ENCODE data around the gene MAPK10. TPM values are rescaled to one million over a fixed set of nuclear protein-coding genes. Genes with fewer than 3 reads are reported as not detected.

The MAPK10 gene
- total and polyA plus RNA-seq, 2 of the 8 experiments (the other 6 are each of a cell fraction or from before 2014, with no cell fraction given): 2.5 to 3.1 TPM

DNA sequence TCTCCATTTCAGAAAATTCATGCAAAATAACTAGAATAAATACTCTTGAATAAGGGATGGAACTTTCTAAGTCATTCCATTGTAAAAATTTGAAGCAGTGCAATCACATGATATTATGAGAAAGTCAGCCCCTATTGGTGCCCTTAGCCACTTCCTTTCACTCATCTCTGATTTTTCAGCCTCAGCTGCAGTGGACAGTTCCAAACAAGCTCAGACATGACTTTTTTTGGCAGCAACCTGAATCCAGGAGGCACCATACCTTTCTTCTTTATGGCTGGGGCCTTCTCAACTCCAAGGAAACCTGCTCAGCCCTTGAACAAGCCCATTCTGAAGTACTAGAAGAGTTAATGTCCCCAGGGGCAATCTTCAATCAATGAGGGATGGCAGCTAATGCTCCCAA, 40.5 kb downstream of the MAPK10 start:
- CTCF ChIA-PET (ENCODE audit: partially characterized antibody): no interaction called here
- TF ChIP-seq TEAD4 (IDR thresholded peaks at IDR 0.05; ENCODE audit: low read depth, low read length) (no peak), EP300 (IDR thresholded peaks at IDR 0.05; ENCODE audit: borderline replicate concordance in 1 of 2, low read depth in 2 of 2, low read length in 2 of 2) (no peak), POLR2A (IDR thresholded peaks at IDR 0.05; ENCODE audit: control extremely low read depth in 1 of 2, low read depth in 2 of 2, low read length in 2 of 2) (no peak), TBP (IDR thresholded peaks at IDR 0.05; ENCODE audit: low read depth, low read length) (no peak), CBX5 (IDR thresholded peaks at IDR 0.05; ENCODE audit: low read depth, low read length) (no peak), SP2 (IDR thresholded peaks at IDR 0.05; ENCODE audit: low read length) (no peak)

More for the DNA sequence above, 40.5 kb downstream of the MAPK10 start:
- Histone ChIP-seq H3K4me2 (ENCODE audit: insufficient read depth in 1 of 2, low read depth in 2 of 2, low read length in 2 of 2) (no peak overlapping the region), H2BK12ac (ENCODE audit: low read depth, low read length) (no peak overlapping the region), H3K27me3 (replicated peaks in 1 of 4; ENCODE audit: control insufficient read depth in 3 of 4, extremely low read depth in 1 of 4, insufficient read depth in 3 of 4, low read length in 3 of 4) (no peaks in the 10 kb centered on the region), H2AFZ (ENCODE audit: low read length) (no peak overlapping the region; the same call in 1 of the 2 replicates), H3K9me3 (ENCODE audit: insufficient read depth in 2 of 2, low read depth in 1 of 2, low read length in 1 of 2) (no peaks in the 10 kb centered on the region), H4K20me1 (replicated peaks in 1 of 2; ENCODE audit: control insufficient read depth in 1 of 2, insufficient read depth in 2 of 2, low read length in 2 of 2) (no peaks in the 10 kb centered on the region), H3K23me2 (ENCODE audit: low read depth, low read length) (no peaks in the 10 kb centered on the region), H3K23ac (ENCODE audit: insufficient read length) (no peak overlapping the region), H3K36me3 (ENCODE audit: control insufficient read depth in 2 of 4, insufficient read depth in 4 of 4, low read length in 3 of 4) (no peaks in the 10 kb centered on the region), H4K5ac (ENCODE audit: insufficient read length, low read depth, low read length) (no peak overlapping the region), H3K4ac (replicated peaks; ENCODE audit: insufficient read length, low read depth, low read length) (no peak overlapping the region), H2BK120ac (replicated peaks; ENCODE audit: low read depth, low read length) (no peak overlapping the region), H3K79me2 (ENCODE audit: control insufficient read depth in 1 of 2, insufficient read depth in 2 of 2, low read length in 2 of 2) (no peaks in the 10 kb centered on the region), H2BK20ac (ENCODE audit: low read length) (no peak overlapping the region), H3K14ac (ENCODE audit: insufficient read length) (no peak overlapping the region), H3K4me3 (ENCODE audit: extremely low read depth in 1 of 4, insufficient read depth in 2 of 4, low read depth in 3 of 4, low read length in 4 of 4) (no peak overlapping the region), H2BK15ac (ENCODE audit: low read length) (no peak overlapping the region), H3K4me1 (replicated peaks in 1 of 4; ENCODE audit: control insufficient read depth in 3 of 4, insufficient read depth in 4 of 4, low read length in 3 of 4) (no peaks in the 10 kb centered on the region), H4K8ac (ENCODE audit: extremely low read depth, insufficient read depth, low read length) (no peak overlapping the region), H3K56ac (replicated peaks; ENCODE audit: insufficient read length, low read depth, low read length) (no peak overlapping the region), H4K91ac (replicated peaks; ENCODE audit: insufficient read length, low read length) (no peak overlapping the region), H3K9ac (replicated peaks in 1 of 4; ENCODE audit: extremely low read depth in 1 of 4, low read depth in 3 of 4, low read length in 3 of 4) (no peak overlapping the region), H3K79me1 (ENCODE audit: low read depth, low read length) (no peaks in the 10 kb centered on the region), H2AK5ac (ENCODE audit: low read depth, low read length) (no peak overlapping the region), H2BK5ac (ENCODE audit: low read depth, low read length) (no peak overlapping the region), H3K27ac (ENCODE audit: low read depth, low read length) (no peak overlapping the region), H3K18ac (ENCODE audit: extremely low read depth, low read length) (no peak overlapping the region)
- no peak for DNase-seq (ENCODE audit: low read depth in 1 of 2, low spot score in 2 of 2)
- POLR2A ChIA-PET (ENCODE audit: partially characterized antibody): interaction anchor here (0.8 kb wide), 1 partner anchor 71 kb away, joined by 3 read pairs; no protein-coding TSS in a partner anchor
- no peak for FAIRE-seq
